ENCODE measurements around the gene C5orf34. TPM values are rescaled to one million over a fixed set of nuclear protein-coding genes. Genes with fewer than 3 reads are reported as not detected.

Gene C5orf34
- total RNA-seq (2014; rRNA removed) (9.8 and 16.3 TPM in 2 replicates), Bru-seq, nascent RNA (percentile 53 among the genes with signal in this experiment), BruChase-seq, experiment 1, labeled RNA remaining after a 6-hour chase (percentile 57 among the genes with signal in this experiment), BruChase-seq, experiment 2, labeled RNA remaining after a 2-hour chase (percentile 50 among the genes with signal in this experiment)
- long read RNA-seq, transcript C5orf34-201 (13 exons, 2,507 nt), result major isoform, 7 of 16 reads
- long read RNA-seq, partial matches to known transcripts, result 2 of 16 reads
- long read RNA-seq, other reads (novel, unspliced or antisense), result 7 of 16 reads

- Histone ChIP-seq H3K4me2 (ENCODE audit: low read length) (peak within 1 kb of the TSS; percentile 89), H3K9me2 (replicated peaks; ENCODE audit: low read length) (no peaks in the 10 kb centered on the region), H4K20me1 (ENCODE audit: low read length) (no peaks in the 10 kb centered on the region), H3K79me2 (ENCODE audit: low read length) (peaks cover 26% of the 10 kb centered on the region), H3K4me3 (ENCODE audit: low read length) (peak within 1 kb of the TSS; percentile 82), H3K4me1 (ENCODE audit: insufficient read depth, low read length) (peaks cover 18% of the 10 kb centered on the region), H3K27me3 (ENCODE audit: low read length) (no peaks in the 10 kb centered on the region), H3K9me3 (ENCODE audit: low read length) (no peaks in the 10 kb centered on the region), H2AFZ (ENCODE audit: low read length) (peak within 1 kb of the TSS; percentile 95), H3F3A (ENCODE audit: low read length, unreplicated experiment) (no peaks in the 10 kb centered on the region), H3K36me3 (ENCODE audit: low read depth, low read length) (no peaks in the 10 kb centered on the region), H3K27ac (ENCODE audit: low read length) (peak within 1 kb of the TSS; percentile 66), H3K9ac (ENCODE audit: low read length) (peak within 1 kb of the TSS; percentile 84)
- ATAC-seq (peak; percentile 98), DNase-seq (peak; percentile 99)
- ChIA-PET POLR2A (ENCODE audit: unreplicated experiment) (interaction anchor here (0.6 to 2.0 kb wide), 3 partner anchors 31 to 603 kb away, joined by 3 to 17 read pairs (median 3); partner anchors contain the start of gene TMEM267), CTCF (interaction anchor here (1.0 kb wide), 1 partner anchor 31 kb away, joined by 5 read pairs; the partner anchor contains the start of gene TMEM267)
- BruUV-seq (replicated peaks), result TSS peak; percentile 95
- intact Hi-C loops (cut with micrococcal nuclease), result loop anchor here (1.0 kb wide), 3 partner anchors 31 to 118 kb away; no protein-coding TSS in a partner anchor
- TF ChIP-seq EZH2phosphoT487 (IDR thresholded peaks at IDR 0.05; ENCODE audit: borderline replicate concordance, low read length) (no peak), EZH2 (IDR thresholded peaks at IDR 0.05; ENCODE audit: low read length, unreplicated experiment) (no peak), CTCF (conservative IDR thresholded peaks at IDR 0.05; ENCODE audit: low read depth, low read length) (0 out of 2 replicates have a peak, but pooled peaks have one; percentile 21)
Observed at GRCh38 chr5:43514816-43515677, at the start of gene C5orf34. Gene C5orf34, minus strand, starts transcription at chr5:43515148. Its CDS starts 5,809 bp downstream, at chr5:43509339.

- intact Hi-C loops (cut with micrococcal nuclease), result no loop called here
Observed at GRCh38 chr5:43564289-43564850, 49.4 kb upstream of the C5orf34 start.

More at GRCh38 chr5:43564289-43564850, 49.4 kb upstream of the C5orf34 start:
- CTCF ChIA-PET, result no interaction called here
- DNase-seq (no peak), ATAC-seq (no peak)
- no peaks in the 10 kb centered on the region for H4K20me1 ChIP-seq (ENCODE audit: low read length)
- H3K79me2 ChIP-seq (ENCODE audit: low read length), result no peaks in the 10 kb centered on the region
- H3K4me3 ChIP-seq (ENCODE audit: low read length), result no peak overlapping the region
- BruUV-seq (replicated peaks), result no TSS peak
- H3K4me1 ChIP-seq (ENCODE audit: insufficient read depth, low read length), result no peaks in the 10 kb centered on the region
- no peaks in the 10 kb centered on the region for H3K27me3 ChIP-seq (ENCODE audit: low read length)
- no peaks in the 10 kb centered on the region for H3K9me3 ChIP-seq (ENCODE audit: low read length)
- H3K36me3 ChIP-seq (ENCODE audit: low read depth, low read length), result no peaks in the 10 kb centered on the region
- no peak overlapping the region for H3K9ac ChIP-seq (ENCODE audit: low read length)
- no peak overlapping the region for H3K27ac ChIP-seq (ENCODE audit: low read length)
- TF ChIP-seq EZH2 (IDR thresholded peaks at IDR 0.05; ENCODE audit: low read length, unreplicated experiment) (no peak), EZH2phosphoT487 (IDR thresholded peaks at IDR 0.05; ENCODE audit: borderline replicate concordance, low read length) (no peak), CTCF (conservative IDR thresholded peaks at IDR 0.05; ENCODE audit: low read depth, low read length) (no peak)
- no peaks in the 10 kb centered on the region for H3F3A ChIP-seq (ENCODE audit: low read length, unreplicated experiment)
- POLR2A ChIA-PET (ENCODE audit: unreplicated experiment), result no interaction called here
- no peak overlapping the region for H3K4me2 ChIP-seq (ENCODE audit: low read length)
- no peaks in the 10 kb centered on the region for H3K9me2 ChIP-seq (replicated peaks; ENCODE audit: low read length)
- no peak overlapping the region for H2AFZ ChIP-seq (ENCODE audit: low read length)

All from PC-3 (cell line).